GM18511 (cell line): ENCODE results near the gene SPAG6.
"Not testable (repeated sequence)": the region's sequence is repeated elsewhere in the genome, so short reads cannot be mapped to it uniquely, and the experiment has no call there.

Experiments used
- ATAC-seq: cut with Tn5 transposase; IDR thresholded peaks from one replicate; pipeline ENCODE4 v1.9.1; 2021; ENCODE audit warnings: mild to moderate bottlenecking, moderate library complexity; ENCODE audit not compliant: unreplicated experiment

The SPAG6 gene

GRCh38 chr10:22341190-22341925, 3.9 kb upstream of the SPAG6 start:
- ATAC-seq: peak; percentile 20

- ATAC-seq: no peak
These were observed 3.4 kb upstream of the SPAG6 start for GRCh38 chr10:22341926-22342196.

GRCh38 chr10:22342421-22342820, 2.9 kb upstream of the SPAG6 start:
- ATAC-seq: no peak

- no peak for ATAC-seq
These were observed 1.6 kb upstream of the SPAG6 start for GRCh38 chr10:22343731-22344130.

GRCh38 chr10:22344249-22344648, 1.0 kb upstream of the SPAG6 start:
- ATAC-seq: no peak

- ATAC-seq: no peak
These were observed 455 bp upstream of the SPAG6 start for GRCh38 chr10:22344781-22345300.

GRCh38 chr10:22346096-22346661, 883 bp downstream of the SPAG6 start:
- no peak for ATAC-seq

- ATAC-seq: no peak
These were observed 4.5 kb downstream of the SPAG6 start for GRCh38 chr10:22349755-22350154.

GRCh38 chr10:22351131-22351703, 5.9 kb downstream of the SPAG6 start:
- no peak for ATAC-seq

GRCh38 chr10:22356324-22356873, 11.1 kb downstream of the SPAG6 start:
- no peak for ATAC-seq

GRCh38 chr10:22357770-22358169, 12.5 kb downstream of the SPAG6 start:
- not testable (repeated sequence) for ATAC-seq

- ATAC-seq: no peak
These were observed 18.0 kb downstream of the SPAG6 start for GRCh38 chr10:22363305-22363704.

- no peak for ATAC-seq
These were observed 19.3 kb downstream of the SPAG6 start for GRCh38 chr10:22364407-22365140.

GRCh38 chr10:22365233-22365632, 19.9 kb downstream of the SPAG6 start:
- peak; percentile 80 for ATAC-seq

- peak; percentile 33 for ATAC-seq
These were observed 20.5 kb downstream of the SPAG6 start for GRCh38 chr10:22365644-22366434.

- no peak for ATAC-seq
These were observed 21.1 kb downstream of the SPAG6 start for GRCh38 chr10:22366435-22366703.

GRCh38 chr10:22366771-22367170, 21.5 kb downstream of the SPAG6 start:
- no peak for ATAC-seq

GRCh38 chr10:22367471-22367870, 22.2 kb downstream of the SPAG6 start:
- peak; percentile 37 for ATAC-seq

- ATAC-seq: no peak
These were observed 23.1 kb downstream of the SPAG6 start for GRCh38 chr10:22368402-22368801.

GRCh38 chr10:22368981-22369380, 23.7 kb downstream of the SPAG6 start:
- ATAC-seq: no peak
